ENCODE results near the gene RIPK1.
"Not testable (repeated sequence)": the region's sequence is repeated elsewhere in the genome, so short reads cannot be mapped to it uniquely, and the experiment has no call there.

Gene RIPK1

GRCh38 chr6:3068329-3069214 is at the start of gene RIPK1:
Gene RIPK1, plus strand, starts transcription at chr6:3068494. Its CDS starts 8,330 bp downstream, at chr6:3076824.
- DNase-seq (ENCODE audit: low read depth) = peak; percentile 92

- DNase-seq (ENCODE audit: low read depth) = no peak
Observed at GRCh38 chr6:3019065-3019464, 49.2 kb upstream of the RIPK1 start.

DNA sequence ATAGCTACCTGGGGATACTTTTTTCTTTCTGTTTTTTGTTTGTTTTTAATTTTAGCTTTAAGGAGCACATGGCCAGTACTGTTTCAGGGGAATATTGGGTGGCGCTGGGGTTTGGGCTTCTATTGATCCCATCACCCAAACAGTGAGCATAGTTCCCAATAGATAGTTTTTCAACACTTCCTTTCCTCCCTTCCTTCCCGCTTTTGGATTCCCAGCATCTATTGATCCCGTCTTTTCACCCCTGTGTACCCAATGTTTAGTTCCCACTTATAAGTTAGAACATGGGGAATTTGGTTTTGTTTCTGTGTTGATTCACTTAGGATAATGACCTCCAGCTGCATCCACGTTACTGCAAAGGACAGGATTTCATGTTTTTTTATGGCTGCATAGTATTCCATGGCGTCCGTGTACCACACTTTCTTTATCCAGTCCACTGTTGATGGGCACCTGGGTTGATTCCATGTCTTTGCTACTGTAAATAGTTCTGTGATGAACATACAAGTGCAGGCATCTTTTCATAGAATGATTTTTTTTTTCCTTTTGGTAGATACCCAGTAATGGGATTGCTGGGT is 48.5 kb upstream of the RIPK1 start:
- no peak for DNase-seq (ENCODE audit: low read depth)

- DNase-seq (ENCODE audit: low read depth) = not testable (repeated sequence)
Observed at GRCh38 chr6:3020976-3021598, 47.2 kb upstream of the RIPK1 start.

GRCh38 chr6:3022765-3023662 is 45.3 kb upstream of the RIPK1 start:
- DNase-seq (ENCODE audit: low read depth) = no peak

DNA sequence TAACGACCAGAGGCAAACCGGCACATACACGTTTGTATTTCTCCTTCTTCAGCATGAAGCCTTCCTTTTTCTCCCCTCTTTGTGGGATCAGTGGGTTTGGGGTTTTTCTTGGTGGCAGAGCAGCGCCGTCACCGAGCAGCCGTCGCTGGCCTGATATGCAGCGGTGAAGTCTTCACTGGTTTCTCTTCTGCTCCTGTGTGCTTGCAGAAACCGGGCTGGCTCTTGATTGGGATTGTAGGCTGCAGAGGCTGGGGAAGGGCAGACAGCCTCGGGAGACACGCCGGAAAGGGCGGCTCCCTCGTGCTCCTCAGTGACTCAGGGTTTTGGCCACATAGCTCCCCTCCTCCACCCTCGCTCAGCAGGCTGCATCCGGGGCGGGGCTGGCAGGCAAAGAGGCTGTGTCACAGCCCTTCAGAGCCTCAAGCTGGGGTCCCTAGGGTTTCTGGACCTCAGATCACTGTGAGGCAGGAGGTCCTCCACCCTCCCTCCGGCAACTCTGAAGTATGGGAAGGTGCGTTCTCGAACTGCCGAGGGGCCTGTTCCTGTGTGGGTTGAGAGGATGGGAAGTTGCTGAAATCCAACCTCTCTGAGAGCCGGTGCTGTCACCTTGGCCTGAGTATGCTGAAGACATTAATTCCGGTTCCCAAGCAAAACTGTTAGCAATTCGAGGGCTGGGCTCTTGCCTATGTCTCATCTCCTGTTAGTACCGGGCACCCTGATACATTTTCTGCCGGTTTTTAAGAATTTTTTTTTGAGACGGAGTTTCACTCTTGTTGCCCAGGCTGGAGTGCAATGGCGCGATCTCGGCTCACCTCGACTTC is 44.4 kb upstream of the RIPK1 start:
- peak; percentile 76 for DNase-seq (ENCODE audit: low read depth)

DNA sequence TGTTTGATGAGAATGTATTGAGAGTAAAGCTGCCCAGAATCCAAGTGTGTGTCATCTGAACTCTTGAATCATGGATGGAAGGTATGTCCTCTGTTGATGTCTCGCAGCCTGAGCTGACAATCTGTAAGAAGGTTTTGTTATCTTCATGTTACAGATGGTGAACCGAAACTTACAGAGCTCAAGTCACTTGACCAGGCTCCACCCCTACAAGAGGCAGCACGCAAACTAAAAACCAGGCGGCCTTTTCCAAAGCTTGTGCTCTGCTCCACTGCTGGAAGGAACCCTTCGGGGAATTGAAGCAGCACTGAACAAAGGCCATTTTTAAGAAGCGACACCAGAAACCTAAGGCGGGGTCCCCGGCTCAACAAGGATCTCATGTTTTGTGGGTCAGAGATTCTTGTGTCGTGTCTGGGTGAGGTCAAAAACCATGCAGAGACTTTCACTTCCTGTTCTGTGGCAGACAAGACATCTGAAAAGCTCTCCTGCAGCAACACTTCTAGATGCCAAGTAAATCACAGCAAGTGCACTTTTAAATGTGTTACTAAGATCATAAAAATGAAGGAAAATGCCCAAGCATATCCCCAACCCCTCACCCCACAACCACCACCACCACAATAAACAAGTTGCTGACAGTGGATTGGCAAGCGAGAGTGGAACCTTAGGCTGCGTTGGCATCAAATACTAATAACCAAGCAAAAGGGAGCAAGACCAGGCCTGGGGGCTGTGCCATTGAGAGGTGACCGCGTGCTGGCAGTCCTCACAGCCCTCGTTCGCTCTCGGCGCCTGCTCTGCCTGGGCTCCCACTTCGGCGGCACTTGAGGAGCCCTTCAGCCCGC is 41.3 kb upstream of the RIPK1 start:
- no peak for DNase-seq (ENCODE audit: low read depth)

DNA sequence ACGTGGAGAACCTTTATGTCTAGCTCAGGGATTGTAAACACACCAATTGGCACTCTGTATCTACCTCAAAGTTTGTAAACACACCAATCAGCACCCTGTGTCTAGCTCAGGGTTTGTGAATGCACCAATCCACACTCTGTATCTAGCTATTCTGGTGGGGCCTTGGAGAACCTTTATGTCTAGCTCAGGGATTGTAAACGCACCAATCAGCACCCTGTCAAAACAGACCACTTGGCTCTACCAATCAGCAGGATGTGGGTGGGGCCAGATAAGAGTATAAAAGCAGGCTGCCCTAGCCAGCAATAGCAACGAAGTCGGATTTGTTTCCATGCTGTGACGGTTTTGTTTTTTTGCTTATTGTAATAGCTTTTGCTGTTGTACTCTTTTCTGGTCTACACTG is 40.1 kb upstream of the RIPK1 start:
- DNase-seq (ENCODE audit: low read depth) = not testable (repeated sequence)

- DNase-seq (ENCODE audit: low read depth) = no peak
Observed at GRCh38 chr6:3031857-3032640, 36.2 kb upstream of the RIPK1 start.

GRCh38 chr6:3032986-3033385 is 35.3 kb upstream of the RIPK1 start:
- DNase-seq (ENCODE audit: low read depth) = no peak

DNA sequence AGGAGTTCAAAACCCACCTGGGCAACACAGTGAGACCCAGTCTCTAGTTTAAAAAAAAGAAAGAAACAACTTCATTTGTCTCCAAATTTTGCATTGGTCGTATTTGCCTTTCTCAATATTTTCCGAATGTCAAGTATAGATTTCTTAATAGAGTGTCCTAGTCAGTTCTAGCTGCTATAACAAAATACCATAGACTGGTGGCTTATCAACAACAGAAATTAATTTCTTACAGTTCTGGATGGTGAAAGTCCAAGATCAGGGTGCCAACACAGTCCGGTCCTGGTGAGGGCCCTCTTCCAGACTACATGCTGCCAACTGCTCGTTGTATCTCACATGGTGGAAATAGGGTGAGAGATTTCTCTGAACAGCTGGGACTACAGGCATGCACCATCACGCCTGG is 34.6 kb upstream of the RIPK1 start:
- DNase-seq (ENCODE audit: low read depth) = no peak

DNA sequence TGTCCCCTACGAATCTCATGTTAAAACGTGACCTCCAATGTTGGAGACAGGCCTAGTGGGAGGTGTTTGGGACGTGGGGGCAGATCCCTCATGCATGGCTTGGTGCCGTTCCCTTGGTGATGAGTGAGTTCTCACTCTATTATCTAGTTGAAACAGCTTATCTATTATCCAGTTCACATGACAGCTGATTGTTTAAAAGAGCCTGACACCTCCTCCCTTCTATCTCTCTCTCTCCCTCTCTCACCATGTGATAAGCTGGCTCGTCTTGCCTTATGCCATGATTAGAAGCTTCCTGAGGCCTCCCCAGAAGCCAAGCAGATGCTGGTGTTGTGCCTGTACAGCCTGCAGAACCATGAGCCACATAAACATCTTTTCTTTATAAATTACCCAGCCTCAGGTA is 32.9 kb upstream of the RIPK1 start:
- no peak for DNase-seq (ENCODE audit: low read depth)

- DNase-seq (ENCODE audit: low read depth) = no peak
Observed at GRCh38 chr6:3036861-3037637, 31.2 kb upstream of the RIPK1 start.

- no peak for DNase-seq (ENCODE audit: low read depth)
Observed at GRCh38 chr6:3037638-3038365, 30.5 kb upstream of the RIPK1 start.

GRCh38 chr6:3039384-3039783 is 28.9 kb upstream of the RIPK1 start:
- no peak for DNase-seq (ENCODE audit: low read depth)

- DNase-seq (ENCODE audit: low read depth) = no peak
Observed at GRCh38 chr6:3041147-3041546, 27.1 kb upstream of the RIPK1 start.

DNA sequence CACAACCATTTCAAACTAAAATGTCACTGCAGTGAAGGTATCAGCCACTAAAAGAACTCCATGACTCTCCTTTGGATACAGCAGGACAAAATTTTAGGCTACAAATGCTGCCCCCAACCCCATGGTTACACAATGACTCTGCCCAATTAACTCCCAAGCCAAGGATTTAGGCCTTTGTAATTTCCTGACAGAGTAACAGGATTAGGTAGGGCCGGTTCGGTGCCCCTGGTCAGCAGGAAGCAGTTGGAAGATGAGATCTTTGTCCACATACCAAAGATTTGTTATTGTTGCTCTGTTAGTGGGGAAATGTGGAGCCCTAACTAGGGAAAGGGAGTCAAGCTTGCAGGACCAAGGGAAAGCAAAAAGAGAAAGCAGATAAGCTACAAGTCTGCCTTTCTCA is 26.7 kb upstream of the RIPK1 start:
- DNase-seq (ENCODE audit: low read depth) = no peak

DNA sequence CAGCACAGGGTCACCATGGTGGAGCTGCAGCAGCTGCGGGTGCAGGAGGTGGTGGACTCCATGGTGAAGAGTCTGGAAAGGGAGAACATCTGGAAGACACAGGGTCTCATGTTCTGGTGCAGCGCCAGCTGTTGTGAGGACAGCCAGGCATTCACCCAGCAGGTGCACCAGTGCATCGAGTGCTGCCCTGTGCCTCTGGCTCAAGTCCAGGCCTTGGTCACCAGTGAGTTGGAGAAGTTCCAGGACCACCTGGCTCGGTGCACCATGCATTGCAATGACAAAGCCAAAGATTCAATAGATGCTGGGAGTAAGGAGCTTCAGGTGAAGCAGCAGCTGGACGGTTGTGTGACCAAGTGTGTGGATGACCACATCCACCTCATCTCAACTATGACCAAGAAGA is 22.9 kb upstream of the RIPK1 start:
- no peak for DNase-seq (ENCODE audit: low read depth)

Data from activated gamma-delta T cell treated with anti-CD3 and anti-CD28 coated beads, Interleukin-2, amount 50 U/mL, for 16 hours (primary cell).